Measurements from ENCODE around the gene GREB1.
A peak's percentile ranks its signal among the peaks of the same experiment; 100 is the strongest.

GREB1 gene

DNA sequence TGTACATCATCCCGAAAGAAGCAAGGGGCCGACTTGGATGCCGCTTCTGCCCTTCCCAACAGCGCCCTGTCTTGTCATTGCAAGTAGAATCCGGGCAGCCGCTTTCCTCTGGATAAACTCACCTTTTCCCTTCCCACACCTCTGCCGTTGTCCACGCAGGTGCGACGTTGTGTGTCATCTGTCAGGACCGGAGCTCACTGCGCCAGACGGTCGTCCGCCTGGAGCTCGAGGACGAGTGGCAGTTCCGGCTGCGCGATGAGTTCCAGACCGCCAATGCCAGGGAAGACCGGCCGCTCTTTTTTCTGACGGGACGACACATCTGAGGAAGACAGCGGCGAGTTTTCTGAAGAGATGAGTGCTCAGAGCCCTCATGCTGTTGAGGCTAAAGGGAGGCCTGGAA is 106.3 kb downstream of the GREB1 start:
- DNase-seq: no peak
- no peak overlapping the region for H3K27ac Mint-ChIP-seq

GRCh38 chr2:11642972-11643371 is 109.1 kb downstream of the GREB1 start:
- Mint-ChIP-seq H3K36me3 (no peaks in the 10 kb centered on the region), H3K27ac (no peak overlapping the region), H3K4me3 (no peak overlapping the region), H3K4me1 (no peaks in the 10 kb centered on the region), H3K27me3 (peaks cover 18 to 23% of the 10 kb centered on the region in 2 donors), H3K9me3 (no peaks in the 10 kb centered on the region)
- no peak for ATAC-seq (replicated peaks)
- no peak for DNase-seq

More for the DNA sequence above, 106.3 kb downstream of the GREB1 start:
- no peak overlapping the region for H3K4me3 Mint-ChIP-seq
- H3K27me3 Mint-ChIP-seq: peaks cover 22 to 35% of the 10 kb centered on the region in 2 donors
- no peaks in the 10 kb centered on the region for H3K4me1 Mint-ChIP-seq
- H3K36me3 Mint-ChIP-seq: no peaks in the 10 kb centered on the region
- ATAC-seq (replicated peaks): no peak
- H3K9me3 Mint-ChIP-seq: no peaks in the 10 kb centered on the region

GRCh38 chr2:11644293-11644692 is 110.4 kb downstream of the GREB1 start:
- Mint-ChIP-seq H3K4me3 (no peak overlapping the region), H3K36me3 (no peaks in the 10 kb centered on the region), H3K27ac (no peak overlapping the region), H3K9me3 (no peaks in the 10 kb centered on the region), H3K27me3 (peaks cover 26 to 27% of the 10 kb centered on the region in 2 donors), H3K4me1 (no peaks in the 10 kb centered on the region)
- DNase-seq (no peak), ATAC-seq (replicated peaks) (no peak)

DNA sequence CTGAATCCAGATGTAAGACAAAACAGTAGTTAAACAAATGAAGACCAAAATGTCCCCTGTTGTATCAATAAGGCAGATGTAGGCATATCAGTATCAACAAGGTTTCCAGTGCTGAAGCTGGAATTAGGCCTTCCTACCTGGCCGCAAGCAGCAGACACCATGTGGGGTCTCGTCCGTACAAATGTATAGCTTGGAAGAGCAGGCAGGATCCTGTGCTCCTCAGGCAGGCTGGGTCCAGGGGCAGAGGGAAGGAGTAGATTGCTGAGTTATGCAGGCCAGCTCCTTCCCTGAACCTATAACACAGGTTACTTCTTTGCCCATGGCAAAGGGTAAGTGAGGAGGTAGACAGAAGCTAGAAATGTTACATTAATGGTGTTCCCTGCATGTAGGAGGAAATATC is 112.7 kb downstream of the GREB1 start:
- DNase-seq: no peak
- H3K27me3 Mint-ChIP-seq: peaks cover 25 to 29% of the 10 kb centered on the region in 2 donors
- no peak overlapping the region for H3K4me3 Mint-ChIP-seq
- no peaks in the 10 kb centered on the region for H3K36me3 Mint-ChIP-seq
- H3K9me3 Mint-ChIP-seq: no peaks in the 10 kb centered on the region
- no peaks in the 10 kb centered on the region for H3K4me1 Mint-ChIP-seq
- H3K27ac Mint-ChIP-seq: no peak overlapping the region
- no peak for ATAC-seq (replicated peaks)

DNA sequence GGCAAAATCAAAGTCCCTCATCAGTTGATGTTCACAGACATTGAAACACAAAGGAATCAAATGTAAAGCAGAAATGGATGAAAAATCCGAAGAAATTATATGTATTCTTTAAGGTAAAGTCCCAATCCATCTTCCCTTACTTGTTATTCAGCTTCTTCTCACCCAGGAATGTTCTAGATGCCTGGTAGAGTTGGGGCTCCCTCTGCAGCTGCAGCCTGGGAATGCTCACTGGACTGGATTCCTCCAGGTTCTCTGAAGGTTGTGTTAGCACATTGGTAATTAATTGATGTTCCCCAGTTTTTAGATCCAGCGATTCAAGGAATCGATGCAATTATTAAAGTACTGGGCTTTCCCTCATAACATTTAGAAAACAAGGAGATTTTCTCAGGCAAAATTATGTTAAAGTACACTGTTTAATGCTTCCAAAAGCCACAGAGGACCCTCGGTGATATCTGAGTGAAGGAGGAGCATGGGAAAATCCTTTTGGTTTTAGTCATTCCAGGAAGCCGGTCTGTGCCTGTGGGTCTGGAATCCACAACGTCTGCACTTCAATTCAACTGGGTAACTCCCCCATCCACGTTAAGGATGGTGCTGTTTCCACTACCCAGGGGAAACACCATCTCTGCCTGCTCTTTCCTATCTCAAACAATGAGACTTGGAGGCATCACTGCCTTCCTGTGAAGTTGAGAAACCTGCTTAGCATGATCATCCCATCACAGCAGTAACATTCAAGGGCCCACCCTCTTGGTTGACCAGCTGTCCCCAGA is 114.2 kb downstream of the GREB1 start:
- H3K27ac Mint-ChIP-seq: no peak overlapping the region
- DNase-seq (no peak), ATAC-seq (replicated peaks) (no peak)
- no peaks in the 10 kb centered on the region for H3K9me3 Mint-ChIP-seq
- no peak overlapping the region for H3K4me3 Mint-ChIP-seq
- no peaks in the 10 kb centered on the region for H3K36me3 Mint-ChIP-seq
- H3K27me3 Mint-ChIP-seq: peaks cover 22 to 26% of the 10 kb centered on the region in 2 donors
- no peaks in the 10 kb centered on the region for H3K4me1 Mint-ChIP-seq

DNA sequence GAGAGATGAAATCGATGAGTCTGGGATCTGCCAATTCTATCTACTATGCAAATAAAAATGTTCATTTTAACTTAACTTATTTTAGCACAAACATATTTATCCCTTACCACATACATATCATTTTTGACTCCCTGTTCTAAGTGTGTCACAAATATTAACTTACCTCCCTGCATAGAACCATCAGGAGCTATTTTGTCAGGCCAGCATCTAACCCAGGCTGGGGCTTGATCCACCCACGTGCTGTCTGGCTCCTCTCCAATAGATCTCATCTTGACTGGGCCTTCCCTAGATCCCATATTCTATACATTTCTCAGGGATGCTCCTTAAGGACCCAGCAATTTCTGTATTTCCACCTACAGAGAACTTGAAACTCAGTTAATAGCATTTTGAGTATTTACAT is 115.2 kb downstream of the GREB1 start:
- ATAC-seq (replicated peaks) (no peak), DNase-seq (no peak)
- H3K27me3 Mint-ChIP-seq: peaks cover 22% of the 10 kb centered on the region in 2 donors

GRCh38 chr2:11651856-11652548 is 118.2 kb downstream of the GREB1 start:
- H3K4me1 Mint-ChIP-seq: no peaks in the 10 kb centered on the region
- no peak overlapping the region for H3K4me3 Mint-ChIP-seq
- ATAC-seq (replicated peaks): peak in 1 of 2 donors; percentile 60

More for the DNA sequence above, 115.2 kb downstream of the GREB1 start:
- Mint-ChIP-seq H3K4me1 (no peaks in the 10 kb centered on the region), H3K4me3 (no peak overlapping the region), H3K9me3 (no peaks in the 10 kb centered on the region), H3K36me3 (no peaks in the 10 kb centered on the region), H3K27ac (no peak overlapping the region)

DNA sequence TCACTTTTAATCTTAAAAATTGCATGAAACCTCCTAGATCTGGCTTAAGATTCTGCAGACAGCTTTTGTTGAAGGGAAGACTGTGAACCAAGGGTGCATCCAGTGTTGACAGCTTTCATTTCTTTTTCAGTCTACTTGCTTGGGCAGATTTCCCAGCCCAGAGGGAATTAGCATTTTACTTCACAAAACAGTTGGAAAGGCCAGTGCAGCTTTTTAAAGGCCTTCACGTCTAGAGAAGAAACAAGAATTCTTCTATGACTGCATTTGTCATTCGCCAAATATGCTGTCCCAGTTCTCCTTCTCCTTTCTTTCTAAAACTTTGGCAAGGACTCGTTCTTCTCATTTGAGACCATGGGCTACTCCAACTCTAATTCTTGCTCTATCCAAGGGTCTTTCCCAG is 118.7 kb downstream of the GREB1 start:
- H3K27me3 Mint-ChIP-seq: peaks cover 26 to 34% of the 10 kb centered on the region in 2 donors
- DNase-seq (no peak), ATAC-seq (replicated peaks) (no peak)
- H3K9me3 Mint-ChIP-seq: no peaks in the 10 kb centered on the region
- H3K36me3 Mint-ChIP-seq: no peaks in the 10 kb centered on the region
- no peaks in the 10 kb centered on the region for H3K4me1 Mint-ChIP-seq
- no peak overlapping the region for H3K4me3 Mint-ChIP-seq
- H3K27ac Mint-ChIP-seq: no peak overlapping the region

More at GRCh38 chr2:11651856-11652548, 118.2 kb downstream of the GREB1 start:
- H3K36me3 Mint-ChIP-seq: no peaks in the 10 kb centered on the region
- no peak overlapping the region for H3K27ac Mint-ChIP-seq
- peaks cover 26 to 29% of the 10 kb centered on the region in 2 donors for H3K27me3 Mint-ChIP-seq
- no peak for DNase-seq
- no peaks in the 10 kb centered on the region for H3K9me3 Mint-ChIP-seq

GRCh38 chr2:11655495-11655894 is 121.7 kb downstream of the GREB1 start:
- no peak overlapping the region for H3K4me3 Mint-ChIP-seq
- no peaks in the 10 kb centered on the region for H3K4me1 Mint-ChIP-seq
- DNase-seq (no peak), ATAC-seq (replicated peaks) (no peak)
- H3K27me3 Mint-ChIP-seq: peaks cover 20 to 25% of the 10 kb centered on the region in 2 donors
- no peaks in the 10 kb centered on the region for H3K9me3 Mint-ChIP-seq
- no peak overlapping the region for H3K27ac Mint-ChIP-seq
- no peaks in the 10 kb centered on the region for H3K36me3 Mint-ChIP-seq

DNA sequence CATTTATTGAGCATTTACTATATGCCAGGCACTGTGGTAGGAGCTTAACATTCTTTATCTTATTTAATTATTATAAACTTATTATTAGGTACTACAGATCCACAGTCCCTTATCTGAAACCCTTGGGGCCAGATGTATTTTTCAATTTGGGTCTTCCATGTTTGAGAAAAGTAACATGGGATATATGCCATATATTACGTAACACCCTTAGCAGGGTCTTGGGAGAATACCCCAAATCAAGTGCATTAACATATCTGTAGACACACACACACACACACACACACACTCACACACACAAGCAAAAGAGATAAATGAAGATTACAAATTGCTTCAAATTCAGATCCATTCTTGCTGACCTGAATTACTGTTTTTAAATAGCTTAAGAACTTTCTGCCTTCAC is 122.4 kb downstream of the GREB1 start:
- no peaks in the 10 kb centered on the region for H3K36me3 Mint-ChIP-seq
- no peaks in the 10 kb centered on the region for H3K9me3 Mint-ChIP-seq
- H3K4me1 Mint-ChIP-seq: no peaks in the 10 kb centered on the region
- no peak overlapping the region for H3K4me3 Mint-ChIP-seq
- peaks cover 24 to 25% of the 10 kb centered on the region in 2 donors for H3K27me3 Mint-ChIP-seq
- H3K27ac Mint-ChIP-seq: no peak overlapping the region
- DNase-seq (no peak), ATAC-seq (replicated peaks) (no peak)

DNA sequence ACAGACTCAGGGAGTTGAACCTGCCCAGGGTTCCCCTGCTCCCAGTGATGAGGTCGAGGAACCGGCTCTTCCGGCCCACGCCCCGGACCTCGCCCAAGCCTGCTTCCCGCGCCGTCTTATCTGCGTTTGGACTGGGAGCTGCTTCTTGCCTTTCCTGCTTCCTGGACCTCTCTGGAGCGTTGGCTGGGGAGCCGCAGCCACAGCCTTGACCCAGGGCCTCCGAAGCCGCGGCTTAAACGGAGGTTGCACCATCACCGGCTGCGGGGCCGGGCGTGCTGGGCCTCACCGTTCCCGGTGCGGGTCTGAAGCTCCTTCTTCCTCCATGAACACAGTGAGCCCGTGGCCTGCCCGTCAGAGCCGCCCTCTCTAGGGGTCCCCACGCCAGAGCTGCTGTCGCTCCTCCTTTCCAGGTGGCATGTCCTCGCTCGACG is 122.8 kb downstream of the GREB1 start:
- H3K4me1 Mint-ChIP-seq: no peaks in the 10 kb centered on the region
- no peaks in the 10 kb centered on the region for H3K36me3 Mint-ChIP-seq
- ATAC-seq (replicated peaks): no peak
- no peak for DNase-seq
- peaks cover 25 to 26% of the 10 kb centered on the region in 2 donors for H3K27me3 Mint-ChIP-seq
- no peak overlapping the region for H3K4me3 Mint-ChIP-seq
- H3K9me3 Mint-ChIP-seq: no peaks in the 10 kb centered on the region
- H3K27ac Mint-ChIP-seq: no peak overlapping the region

GRCh38 chr2:11657195-11657594 is 123.3 kb downstream of the GREB1 start:
- peaks cover 2 to 4% of the 10 kb centered on the region in 2 donors for H3K9me3 Mint-ChIP-seq
- H3K4me1 Mint-ChIP-seq: no peaks in the 10 kb centered on the region
- peaks cover 29 to 30% of the 10 kb centered on the region in 2 donors for H3K27me3 Mint-ChIP-seq
- no peak overlapping the region for H3K4me3 Mint-ChIP-seq
- ATAC-seq (replicated peaks) (no peak), DNase-seq (no peak)
- H3K27ac Mint-ChIP-seq: no peak overlapping the region
- peaks cover 3 to 4% of the 10 kb centered on the region in 2 donors for H3K36me3 Mint-ChIP-seq

- ATAC-seq (replicated peaks) (no peak), DNase-seq (no peak)
- peaks cover 2 to 5% of the 10 kb centered on the region in 2 donors for H3K9me3 Mint-ChIP-seq
Measured at GRCh38 chr2:11657646-11658045, 123.8 kb downstream of the GREB1 start.

DNA sequence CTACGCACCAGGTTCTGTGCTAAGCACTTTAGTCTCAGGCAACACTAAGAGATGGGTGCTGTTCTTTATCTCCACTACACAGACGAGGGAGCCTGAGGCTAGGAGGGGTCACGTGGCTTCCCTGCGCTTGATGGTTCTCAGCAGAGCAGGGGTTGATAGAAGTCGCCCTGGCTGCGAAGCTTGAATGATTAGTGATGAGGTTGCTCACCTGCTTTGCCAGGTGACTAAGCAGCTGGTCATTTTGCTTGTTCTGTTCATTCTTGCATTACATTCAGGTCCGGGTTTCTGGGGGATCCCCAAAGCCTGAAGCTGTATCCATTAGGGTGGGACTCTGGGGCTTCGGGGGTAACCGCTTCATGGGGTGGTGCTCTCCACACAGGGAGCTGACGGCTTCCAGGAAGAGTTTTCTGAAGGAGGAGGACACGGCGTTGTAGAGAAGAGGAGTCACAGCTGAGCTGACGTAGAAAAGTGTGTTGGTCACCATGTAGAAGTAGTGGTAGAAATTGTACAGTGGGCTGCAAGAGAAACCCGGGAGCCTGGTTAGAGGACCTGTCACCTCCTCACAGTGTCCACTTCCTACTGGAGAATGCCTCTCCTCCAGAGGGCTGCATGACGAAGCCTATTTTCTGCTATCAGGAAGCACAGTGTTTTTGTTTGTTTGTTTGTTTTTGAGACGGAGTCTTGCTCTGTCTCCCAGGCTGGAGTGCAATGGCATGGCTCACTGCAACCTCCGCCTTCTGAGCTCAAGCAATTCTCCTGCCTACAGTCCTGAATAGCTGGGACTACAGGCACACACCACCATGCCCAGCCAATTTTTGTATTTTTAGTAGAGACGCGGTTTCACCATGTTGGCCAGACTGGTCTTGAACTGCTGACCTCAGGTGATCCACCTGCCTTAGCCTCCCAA is 124.6 kb downstream of the GREB1 start:
- DNase-seq (no peak), ATAC-seq (replicated peaks) (no peak)
- H3K27me3 Mint-ChIP-seq: peaks cover 29 to 38% of the 10 kb centered on the region in 2 donors
- peaks cover 5 to 9% of the 10 kb centered on the region in 2 donors for H3K9me3 Mint-ChIP-seq
- H3K36me3 Mint-ChIP-seq: peaks cover 5 to 9% of the 10 kb centered on the region in 2 donors
- H3K27ac Mint-ChIP-seq: no peak overlapping the region
- H3K4me1 Mint-ChIP-seq: no peaks in the 10 kb centered on the region
- H3K4me3 Mint-ChIP-seq: no peak overlapping the region

More at GRCh38 chr2:11657646-11658045, 123.8 kb downstream of the GREB1 start:
- peaks cover 29 to 32% of the 10 kb centered on the region in 2 donors for H3K27me3 Mint-ChIP-seq
- peaks cover 5 to 6% of the 10 kb centered on the region in 2 donors for H3K36me3 Mint-ChIP-seq
- no peak overlapping the region for H3K27ac Mint-ChIP-seq
- H3K4me3 Mint-ChIP-seq: no peak overlapping the region
- no peaks in the 10 kb centered on the region for H3K4me1 Mint-ChIP-seq
